Neural crest cell (in vitro differentiated cells): ENCODE measurements around the gene REV1. TPM values are rescaled to one million over a fixed set of nuclear protein-coding genes. Genes with fewer than 3 reads are reported as not detected.
A peak's percentile ranks its signal among the peaks of the same experiment; 100 is the strongest.

Experiments used
- DNase-seq: peaks from one replicate; pipeline ENCODE4 v3.0.0; 2021; ENCODE audit warnings: low read depth, mixed read lengths, low spot score
- H3K27ac Mint-ChIP-seq: one replicate; pipeline ENCODE4 v1.8.0; 2021; ENCODE audit warnings: mild to moderate bottlenecking, mixed read lengths; ENCODE audit not compliant: unreplicated experiment
- H3K27me3 Mint-ChIP-seq: 2 replicates; pipeline ENCODE4 v1.8.0; 2021; ENCODE audit warnings: low read depth, mild to moderate bottlenecking, mixed read lengths
- H3K36me3 Mint-ChIP-seq: 2 replicates; pipeline ENCODE4 v1.8.0; 2021; ENCODE audit warnings: low read depth, mild to moderate bottlenecking, mixed read lengths
- H3K4me1 Mint-ChIP-seq: 2 replicates; pipeline ENCODE4 v1.8.0; 2021; ENCODE audit warnings: mixed read lengths
- H3K4me3 Mint-ChIP-seq: one replicate; pipeline ENCODE4 v1.8.0; 2021; ENCODE audit warnings: mild to moderate bottlenecking, mixed read lengths
- H3K9me3 Mint-ChIP-seq: 2 replicates; pipeline ENCODE4 v1.8.0; 2021; ENCODE audit warnings: mixed read lengths
- total RNA-seq: library from RNA; stranded (reverse); gene quantifications from 2 replicates; pipeline ENCODE4 v1.2.1, GENCODE V29; 2021
- TF ChIP-seq, protein P1 (sequence below): fragments of 200-600 bp; sonication (generic); conservative IDR thresholded peaks from 2 replicates; pipeline ENCODE4 v1.5.0; 2021; ENCODE audit warnings: antibody characterized with exemption, mild to moderate bottlenecking

Gene REV1
- total RNA-seq, 1 donor from 2014 or later: 48.6 TPM

DNA sequence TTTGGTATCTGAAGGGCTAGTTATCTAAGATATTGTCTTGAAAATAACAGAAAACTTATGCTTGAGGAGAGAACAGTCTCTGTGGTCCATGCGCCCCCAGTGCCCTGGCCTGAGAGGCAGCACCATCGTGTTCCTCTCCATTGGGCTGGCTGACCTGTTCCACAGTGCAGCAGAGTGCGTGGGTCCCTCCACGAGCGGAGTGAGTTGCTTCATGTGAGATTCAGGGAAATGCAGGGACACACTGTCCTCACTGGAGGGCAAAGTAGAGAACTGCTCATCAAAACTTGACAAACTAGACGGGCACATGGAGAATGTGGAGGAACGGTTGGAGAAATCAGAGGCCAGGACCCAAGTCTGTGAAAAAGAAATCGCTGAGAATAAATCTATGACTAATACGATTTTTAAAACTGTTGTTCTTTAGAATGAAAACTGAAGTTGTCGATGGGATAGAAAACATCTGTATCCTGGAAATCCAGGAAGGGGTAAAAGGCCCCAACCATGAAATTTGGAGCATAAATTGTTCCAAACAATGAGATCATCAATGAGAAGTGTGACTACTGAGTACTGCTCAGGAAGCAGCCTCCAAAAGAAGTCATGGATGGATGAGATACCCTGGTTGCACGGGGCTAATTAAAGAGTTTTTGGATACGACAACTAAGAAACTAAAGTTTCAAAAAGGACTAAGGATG, 58.1 kb downstream of the REV1 start:
- Mint-ChIP-seq H3K27ac (peak overlapping the region; percentile 52), H3K27me3 (no peaks in the 10 kb centered on the region), H3K9me3 (no peaks in the 10 kb centered on the region)

DNA sequence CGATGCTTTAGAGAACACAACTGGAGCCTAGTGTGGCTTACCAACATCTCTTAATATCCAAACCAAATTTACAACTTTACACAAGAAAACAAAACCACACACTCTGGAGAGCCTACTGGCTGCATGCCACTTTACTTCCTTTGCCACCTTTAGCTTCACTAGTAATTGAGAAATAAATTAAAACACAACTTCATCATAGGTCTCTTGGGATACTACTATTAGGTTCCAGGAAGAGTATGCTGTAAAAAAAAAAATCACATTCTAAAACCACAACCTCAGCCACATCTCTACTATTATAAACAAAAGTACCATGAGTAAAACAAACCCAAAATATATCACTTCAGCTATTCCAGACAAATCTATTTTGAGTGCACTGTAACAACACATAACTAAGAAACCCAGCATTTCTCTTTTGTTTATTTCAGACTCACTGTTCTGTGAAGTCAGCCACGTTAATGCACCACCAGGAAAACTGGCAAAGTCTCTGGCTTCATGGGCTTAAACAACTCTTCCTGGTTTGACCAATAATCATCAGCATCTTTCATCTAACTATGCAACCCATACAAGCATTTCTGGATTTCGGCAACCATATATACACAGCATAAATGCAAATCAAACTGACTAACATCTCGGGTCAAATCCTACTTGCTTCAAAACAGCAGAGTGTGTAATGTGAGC, 59.1 kb downstream of the REV1 start:
- no peak for DNase-seq
- H3K9me3 Mint-ChIP-seq: no peaks in the 10 kb centered on the region
- TF ChIP-seq, protein P1, sequence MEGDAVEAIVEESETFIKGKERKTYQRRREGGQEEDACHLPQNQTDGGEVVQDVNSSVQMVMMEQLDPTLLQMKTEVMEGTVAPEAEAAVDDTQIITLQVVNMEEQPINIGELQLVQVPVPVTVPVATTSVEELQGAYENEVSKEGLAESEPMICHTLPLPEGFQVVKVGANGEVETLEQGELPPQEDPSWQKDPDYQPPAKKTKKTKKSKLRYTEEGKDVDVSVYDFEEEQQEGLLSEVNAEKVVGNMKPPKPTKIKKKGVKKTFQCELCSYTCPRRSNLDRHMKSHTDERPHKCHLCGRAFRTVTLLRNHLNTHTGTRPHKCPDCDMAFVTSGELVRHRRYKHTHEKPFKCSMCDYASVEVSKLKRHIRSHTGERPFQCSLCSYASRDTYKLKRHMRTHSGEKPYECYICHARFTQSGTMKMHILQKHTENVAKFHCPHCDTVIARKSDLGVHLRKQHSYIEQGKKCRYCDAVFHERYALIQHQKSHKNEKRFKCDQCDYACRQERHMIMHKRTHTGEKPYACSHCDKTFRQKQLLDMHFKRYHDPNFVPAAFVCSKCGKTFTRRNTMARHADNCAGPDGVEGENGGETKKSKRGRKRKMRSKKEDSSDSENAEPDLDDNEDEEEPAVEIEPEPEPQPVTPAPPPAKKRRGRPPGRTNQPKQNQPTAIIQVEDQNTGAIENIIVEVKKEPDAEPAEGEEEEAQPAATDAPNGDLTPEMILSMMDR: no peak
- no peak overlapping the region for H3K4me3 Mint-ChIP-seq
- H3K27me3 Mint-ChIP-seq: no peaks in the 10 kb centered on the region
- H3K4me1 Mint-ChIP-seq: no peaks in the 10 kb centered on the region
- H3K27ac Mint-ChIP-seq: no peak overlapping the region
- H3K36me3 Mint-ChIP-seq: peaks cover 8% of the 10 kb centered on the region

More for the DNA sequence above, 58.1 kb downstream of the REV1 start:
- TF ChIP-seq, protein P1: no peak
- H3K36me3 Mint-ChIP-seq: peaks cover 8% of the 10 kb centered on the region
- no peak for DNase-seq
- no peak overlapping the region for H3K4me3 Mint-ChIP-seq
- no peaks in the 10 kb centered on the region for H3K4me1 Mint-ChIP-seq

DNA sequence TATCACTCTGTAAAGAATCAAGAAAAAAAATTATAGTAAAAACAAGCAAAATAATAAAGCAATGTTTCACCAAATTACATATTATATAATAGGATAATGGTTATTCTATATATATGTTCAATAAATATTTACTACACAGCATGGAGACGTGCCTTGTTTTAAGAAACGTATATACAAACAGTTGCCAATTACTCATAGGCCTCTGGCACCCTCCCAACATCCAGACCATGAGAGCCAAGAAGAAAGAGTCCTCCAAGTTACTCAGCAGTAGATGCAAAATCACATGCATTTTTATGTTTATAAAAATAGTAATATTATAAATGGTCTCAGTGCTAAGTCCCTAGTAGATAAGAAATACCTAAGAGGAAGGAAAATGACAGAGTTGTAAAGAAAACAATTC, 64.8 kb downstream of the REV1 start:
- peaks cover 9% of the 10 kb centered on the region for H3K36me3 Mint-ChIP-seq
- H3K4me3 Mint-ChIP-seq: no peak overlapping the region
- H3K9me3 Mint-ChIP-seq: no peaks in the 10 kb centered on the region
- TF ChIP-seq, protein P1: no peak
- H3K27ac Mint-ChIP-seq: no peak overlapping the region
- no peaks in the 10 kb centered on the region for H3K27me3 Mint-ChIP-seq
- H3K4me1 Mint-ChIP-seq: no peaks in the 10 kb centered on the region
- no peak for DNase-seq

DNA sequence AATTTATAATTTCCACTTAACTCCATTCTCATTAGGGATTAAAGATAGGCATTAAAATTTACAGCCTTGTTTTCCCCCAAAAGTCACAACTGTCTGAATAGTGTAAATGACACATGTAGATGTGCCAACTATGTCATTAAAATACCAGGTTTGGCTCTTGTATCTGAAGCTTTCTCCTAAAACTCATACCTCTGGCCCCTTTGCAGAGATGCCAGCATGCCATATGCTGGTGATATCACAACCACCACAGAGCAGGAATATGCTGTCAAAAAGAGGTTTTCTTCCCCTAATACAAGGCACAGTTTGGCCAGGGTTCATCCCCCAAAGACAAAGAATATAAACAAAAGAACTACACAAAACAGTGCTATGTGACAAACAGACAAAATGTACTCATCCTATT, 65.4 kb downstream of the REV1 start:
- Mint-ChIP-seq H3K4me3 (no peak overlapping the region), H3K27me3 (no peaks in the 10 kb centered on the region), H3K27ac (no peak overlapping the region), H3K4me1 (no peaks in the 10 kb centered on the region), H3K36me3 (peaks cover 12% of the 10 kb centered on the region), H3K9me3 (no peaks in the 10 kb centered on the region)
- DNase-seq: no peak
- TF ChIP-seq, protein P1: no peak

DNA sequence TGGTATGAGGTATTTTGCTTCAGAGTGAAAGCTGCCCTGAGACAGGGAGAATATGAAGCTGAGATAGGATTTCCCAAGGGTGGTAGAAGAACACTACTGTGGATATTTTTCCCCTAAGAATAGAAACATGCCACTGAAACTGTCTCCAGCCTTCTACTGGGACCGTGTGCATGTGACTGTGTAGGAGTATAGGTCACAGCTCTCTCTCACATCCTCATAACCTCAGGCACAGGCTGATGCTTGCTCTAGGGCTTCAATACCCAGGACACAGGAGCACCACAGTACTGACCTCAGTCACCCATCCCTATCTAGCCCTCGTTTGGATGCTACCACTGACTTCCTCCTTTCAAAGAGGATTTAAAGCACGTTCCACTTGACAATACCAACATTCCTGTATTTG, 67.2 kb downstream of the REV1 start:
- no peaks in the 10 kb centered on the region for H3K27me3 Mint-ChIP-seq
- TF ChIP-seq, protein P1: no peak
- no peak overlapping the region for H3K4me3 Mint-ChIP-seq
- H3K9me3 Mint-ChIP-seq: no peaks in the 10 kb centered on the region
- no peak overlapping the region for H3K27ac Mint-ChIP-seq
- DNase-seq: no peak
- peaks cover 13% of the 10 kb centered on the region for H3K36me3 Mint-ChIP-seq
- H3K4me1 Mint-ChIP-seq: no peaks in the 10 kb centered on the region
